HL-60/S4 (cell line): ENCODE results near the gene RAB29.
"Not testable (repeated sequence)": the region's sequence is repeated elsewhere in the genome, so short reads cannot be mapped to it uniquely, and the experiment has no call there.

Experiments used
- in situ Hi-C: fragments of 300-500 bp; cut with MboI; formaldehyde crosslinking; loops from 2 replicates; pipeline ENCODE4 v1.14.3; 2022; ENCODE audit warnings: low sequenced_read_pairs

Gene RAB29

GRCh38 chr1:205729945-205730610 lies 45.2 kb downstream of the RAB29 start:
- in situ Hi-C loops: no loop called here

- in situ Hi-C loops: no loop called here
Measured at GRCh38 chr1:205726619-205727125, 48.6 kb downstream of the RAB29 start.

- in situ Hi-C loops: no loop called here
Measured at GRCh38 chr1:205725514-205725913, 49.8 kb downstream of the RAB29 start.

GRCh38 chr1:205720740-205721139 lies 54.5 kb downstream of the RAB29 start:
- in situ Hi-C loops: not testable (repeated sequence)

GRCh38 chr1:205719762-205720161 lies 55.5 kb downstream of the RAB29 start:
- in situ Hi-C loops: loop anchor here (10.0 kb wide), 1 partner anchor 125 kb away; no protein-coding TSS in a partner anchor

- in situ Hi-C loops: loop anchor here (10.0 kb wide), 1 partner anchor 124 kb away; no protein-coding TSS in a partner anchor
Measured at GRCh38 chr1:205719015-205719414, 56.3 kb downstream of the RAB29 start.
